CD4-positive, alpha-beta T cell treated with Interleukin-10 for 1 hour (primary cell): ENCODE results near the gene TMEM132A.
A peak's percentile ranks its signal among the peaks of the same experiment; 100 is the strongest.

Experiments used
- DNase-seq: peaks from one replicate; pipeline ENCODE4 v3.0.0-alpha.2; 2020

The TMEM132A gene

DNA sequence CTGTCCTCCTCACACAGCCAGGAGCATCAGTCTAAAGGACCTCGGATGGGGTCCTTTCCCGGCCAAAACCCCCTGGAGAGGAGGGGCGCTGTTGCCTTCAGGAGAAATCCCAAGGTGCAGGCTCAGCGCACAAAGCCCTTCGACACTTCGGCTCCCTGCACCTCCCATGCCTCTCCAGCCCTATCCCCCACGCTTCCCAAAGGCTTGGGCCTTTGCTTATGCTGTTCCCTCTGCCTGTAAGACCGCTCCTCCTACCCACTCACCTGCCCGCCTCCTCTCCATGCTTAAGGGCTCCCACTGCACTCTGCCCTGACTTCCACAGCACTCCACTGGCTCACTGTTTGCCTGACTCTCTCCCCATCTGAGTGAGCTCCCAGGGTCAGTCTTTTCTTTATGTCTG, 14.2 kb downstream of the TMEM132A start:
- DNase-seq = no peak

DNA sequence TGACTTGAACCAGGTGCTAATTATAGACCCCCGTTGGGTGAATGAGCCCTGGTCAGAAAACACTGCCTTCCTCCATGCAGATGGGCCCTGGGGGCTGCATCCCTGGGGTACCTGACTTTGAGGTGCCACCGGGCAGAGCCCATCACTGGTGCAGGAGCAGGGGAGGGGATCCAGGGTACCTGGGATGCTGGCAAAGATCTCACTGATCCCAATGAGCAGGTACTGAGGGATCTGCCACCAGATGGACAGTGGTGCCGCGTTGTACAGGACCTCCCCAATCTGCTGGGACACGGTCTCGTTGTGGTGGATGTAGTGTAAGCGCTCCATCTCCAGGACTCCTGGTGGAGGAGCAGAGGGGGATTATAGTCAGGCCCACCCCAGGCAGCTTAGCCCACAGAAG, 15.0 kb downstream of the TMEM132A start:
- no peak for DNase-seq

DNA sequence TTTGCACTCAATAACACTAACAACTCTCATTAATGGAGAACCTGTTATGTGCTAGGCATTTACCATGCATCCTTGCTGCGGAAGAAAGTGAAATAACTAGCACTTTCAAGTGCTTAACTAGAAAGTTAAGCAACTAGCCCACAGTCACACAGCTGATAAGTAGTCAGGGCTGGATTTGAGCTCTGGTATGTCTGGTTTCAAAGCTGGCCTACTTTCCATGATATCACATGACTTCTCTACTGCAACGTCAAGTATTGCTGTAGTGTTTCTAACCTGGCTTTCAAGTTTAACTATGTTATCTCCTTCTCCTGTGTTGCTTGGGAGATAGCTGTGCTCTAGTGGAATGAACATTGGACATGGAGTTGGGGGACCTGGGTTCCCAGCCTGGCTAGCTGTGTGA, 15.6 kb downstream of the TMEM132A start:
- DNase-seq = no peak

- no peak for DNase-seq
Observed at GRCh38 chr11:60941371-60942119, 17.3 kb downstream of the TMEM132A start.

DNA sequence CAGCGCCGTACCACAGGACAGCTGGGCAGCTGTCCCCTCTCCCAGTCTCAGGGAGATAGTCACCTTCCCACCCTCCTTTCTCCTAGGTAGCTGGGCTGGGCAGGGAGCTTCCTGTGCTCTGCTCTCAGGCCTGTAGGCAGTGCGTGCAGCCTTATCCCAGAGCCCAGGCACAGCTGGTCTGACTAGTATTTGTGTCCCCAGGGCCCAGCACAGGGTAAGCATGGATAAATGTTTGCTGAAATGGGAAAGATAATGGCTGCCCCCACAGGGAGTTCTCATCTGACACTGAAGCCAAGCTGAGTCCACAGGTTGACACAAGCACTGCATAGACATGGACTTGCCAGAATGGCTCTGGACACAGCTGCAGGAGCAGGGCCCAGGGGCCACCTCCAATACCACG, 18.0 kb downstream of the TMEM132A start:
- DNase-seq = no peak

GRCh38 chr11:60942970-60943565, 18.8 kb downstream of the TMEM132A start:
- no peak for DNase-seq

DNA sequence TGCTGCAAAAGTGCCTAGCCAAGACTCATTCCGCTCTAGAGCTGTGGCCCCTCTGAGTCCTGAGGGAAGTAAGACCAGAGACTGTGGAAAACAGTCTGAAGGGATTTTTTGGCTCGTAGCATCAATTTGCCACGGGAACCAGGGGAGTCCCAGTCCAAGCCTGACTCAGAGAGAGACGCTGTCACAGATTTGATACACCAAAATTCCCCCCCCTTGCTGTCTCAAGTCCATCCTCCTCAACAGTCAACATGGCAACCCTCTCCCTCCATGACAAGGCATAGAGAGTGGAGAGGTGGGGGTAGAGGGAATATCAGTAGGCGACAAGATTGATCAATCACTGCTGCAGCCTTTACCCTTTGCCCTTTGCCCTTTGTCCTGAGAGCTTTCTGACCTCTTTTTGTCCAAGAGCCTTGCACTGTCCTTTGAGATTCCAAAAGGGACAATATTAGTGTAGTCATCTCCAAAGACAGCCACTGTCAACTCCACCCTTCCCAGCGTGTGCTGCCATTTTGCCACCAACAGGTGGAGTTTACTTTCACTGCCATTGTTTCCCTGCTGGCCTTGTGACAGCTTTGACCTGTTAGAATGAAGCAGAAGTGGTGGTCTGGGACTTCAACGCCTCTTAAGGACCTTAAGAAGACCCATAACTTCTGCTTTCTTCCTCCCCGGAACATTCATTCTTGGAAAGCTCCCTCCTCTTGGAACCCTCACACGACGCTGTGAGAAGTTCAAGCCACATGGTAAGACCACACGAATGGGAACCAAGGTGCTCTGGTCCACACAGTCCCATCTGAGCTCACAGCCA, 20.4 kb downstream of the TMEM132A start:
- no peak for DNase-seq

DNA sequence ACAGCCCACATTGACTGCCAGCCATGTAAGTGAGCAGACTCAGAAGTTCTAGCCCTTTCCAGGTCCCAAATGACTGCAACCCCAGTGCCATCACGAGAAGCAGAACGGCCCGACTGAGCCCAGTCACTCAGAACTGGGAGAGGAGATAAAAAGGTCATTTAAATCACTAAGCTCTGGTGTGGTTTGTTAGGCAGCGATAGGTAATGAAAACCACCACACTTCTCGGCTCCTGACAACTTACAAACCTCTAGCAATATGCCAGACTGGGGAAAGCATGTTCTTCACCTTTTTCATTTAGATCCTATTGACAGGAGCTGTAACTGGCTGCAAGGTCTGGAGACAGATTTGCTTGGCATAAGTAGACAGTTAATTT, 21.0 kb downstream of the TMEM132A start:
- no peak for DNase-seq

DNA sequence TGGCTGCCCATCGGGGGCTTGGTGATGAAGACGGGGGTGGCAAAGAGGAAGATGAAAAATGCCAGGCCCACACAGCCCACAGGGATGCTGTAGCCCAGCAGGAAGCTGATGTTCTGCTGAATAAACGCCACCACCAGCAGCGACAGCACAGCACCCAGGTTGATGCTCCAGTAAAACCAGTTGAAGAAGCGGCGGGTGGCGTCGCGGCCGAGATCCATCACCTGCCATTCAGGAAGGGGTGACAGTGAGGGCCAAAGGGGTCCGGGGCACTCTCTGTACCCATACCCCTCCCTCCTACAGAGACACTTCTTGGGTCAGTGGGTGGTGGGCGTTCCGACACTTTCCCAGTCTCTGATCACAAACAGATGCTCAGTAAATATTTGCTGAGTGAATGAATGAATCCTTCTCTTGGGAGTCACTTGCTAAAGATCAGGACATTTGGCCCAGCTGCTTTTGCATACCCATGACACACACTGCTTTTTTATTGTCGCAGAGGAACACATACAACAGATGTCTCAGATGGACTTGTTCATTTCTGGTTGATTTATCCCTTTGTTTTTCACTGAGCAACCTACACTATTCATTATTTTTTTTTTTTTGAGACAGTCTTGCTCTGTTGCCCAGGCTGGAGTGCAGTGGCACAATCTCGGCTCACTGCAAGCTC, 22.5 kb downstream of the TMEM132A start:
- no peak for DNase-seq

GRCh38 chr11:60947700-60948099, 23.4 kb downstream of the TMEM132A start:
- DNase-seq = no peak

DNA sequence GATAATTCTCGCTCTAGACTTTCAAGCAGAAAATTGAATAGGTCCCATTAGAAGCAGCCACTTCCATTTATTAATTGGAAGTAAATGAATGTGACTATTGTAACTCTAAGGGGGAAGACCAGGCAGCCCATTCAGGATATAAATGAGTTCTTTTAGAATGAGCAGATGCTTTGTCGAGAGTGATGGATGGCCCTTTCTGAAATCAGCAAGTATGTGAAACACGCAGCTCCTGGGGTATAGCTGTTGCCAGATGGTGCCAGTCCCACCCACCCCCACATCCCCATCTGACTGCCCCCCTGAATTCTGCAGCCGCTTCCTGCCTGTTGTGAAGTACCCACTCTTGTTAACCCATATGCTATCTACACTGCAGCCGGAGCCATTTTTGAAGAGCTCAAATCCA, 24.0 kb downstream of the TMEM132A start:
- no peak for DNase-seq

DNA sequence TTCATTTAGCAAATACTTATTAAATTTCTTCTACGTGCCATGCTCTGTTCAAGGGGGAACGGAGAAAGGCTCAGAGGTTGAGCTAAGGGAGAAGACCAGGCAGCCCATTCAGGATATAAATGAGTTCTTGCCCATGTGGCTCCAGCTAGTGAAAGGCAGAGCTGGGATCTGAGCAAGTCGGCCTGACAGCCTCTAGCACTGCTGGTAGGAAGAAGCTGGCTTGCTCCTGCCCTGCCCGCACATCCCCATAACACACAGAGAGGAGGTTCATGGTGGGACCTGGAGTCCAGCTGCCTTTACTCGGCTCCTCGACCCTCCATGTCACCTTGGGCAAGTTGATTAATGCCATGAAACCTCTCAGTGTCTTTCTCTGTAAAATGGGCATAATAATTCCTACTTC, 25.8 kb downstream of the TMEM132A start:
- no peak for DNase-seq

DNA sequence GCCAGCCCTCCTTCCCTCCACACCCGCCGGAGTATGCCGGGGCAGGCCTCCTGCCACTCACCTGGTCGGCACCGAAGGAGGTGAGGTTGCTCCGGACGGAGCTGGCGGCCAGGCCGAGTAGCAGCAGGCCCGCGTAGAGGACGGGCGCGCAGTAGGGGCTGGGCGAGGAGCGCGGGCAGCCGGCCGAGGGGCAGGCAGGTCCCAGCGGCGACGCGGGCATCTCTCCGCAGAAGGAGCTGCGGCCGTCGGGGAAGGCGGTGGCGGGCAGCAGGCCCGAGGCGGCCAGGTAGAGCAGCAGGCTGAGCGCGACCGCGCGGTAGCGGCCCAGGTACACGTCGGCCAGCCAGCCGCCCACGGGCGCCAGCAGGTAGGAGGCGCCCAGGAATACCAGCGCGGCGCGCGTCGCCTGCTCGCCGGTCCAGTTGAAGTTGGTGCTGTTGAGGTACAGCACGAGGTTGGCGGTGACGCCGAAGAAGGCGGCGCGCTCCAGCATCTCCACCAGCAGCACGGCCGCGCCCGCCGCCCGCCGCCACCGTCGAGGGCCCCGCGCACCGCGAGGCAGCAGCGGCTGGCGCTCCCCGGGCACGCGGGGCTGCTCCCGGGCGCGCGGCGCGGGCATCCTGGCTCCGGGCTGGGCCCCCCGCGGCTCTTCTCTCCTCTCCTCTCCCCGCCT, 26.8 kb downstream of the TMEM132A start:
- DNase-seq = peak; percentile 20

DNA sequence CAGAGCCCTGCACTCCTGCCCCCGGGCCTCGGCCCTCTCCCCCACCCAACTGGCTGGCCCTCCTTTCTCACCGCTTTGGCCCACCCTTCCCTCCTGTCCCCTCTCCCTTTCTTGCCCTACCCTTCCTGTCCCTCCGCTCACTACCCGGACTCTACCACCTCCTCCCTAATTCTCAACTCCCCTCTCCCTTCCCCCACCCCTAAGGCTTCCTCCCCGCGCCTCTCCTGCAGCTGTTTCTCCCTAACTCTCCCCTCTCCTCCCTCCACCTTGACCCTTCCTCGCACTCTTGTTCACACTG, 27.3 kb downstream of the TMEM132A start:
- DNase-seq = no peak

- peak; percentile 38 for DNase-seq
Observed at GRCh38 chr11:60951904-60952741, 27.9 kb downstream of the TMEM132A start, which contains the start of gene SLC15A3. TSS of gene SLC15A3 (minus strand) at chr11:60952176. CDS start at chr11:60951551, 625 bp downstream.

- no peak for DNase-seq
Observed at GRCh38 chr11:60952742-60953170, 28.5 kb downstream of the TMEM132A start.

GRCh38 chr11:60953781-60954180, 29.5 kb downstream of the TMEM132A start:
- DNase-seq = no peak

DNA sequence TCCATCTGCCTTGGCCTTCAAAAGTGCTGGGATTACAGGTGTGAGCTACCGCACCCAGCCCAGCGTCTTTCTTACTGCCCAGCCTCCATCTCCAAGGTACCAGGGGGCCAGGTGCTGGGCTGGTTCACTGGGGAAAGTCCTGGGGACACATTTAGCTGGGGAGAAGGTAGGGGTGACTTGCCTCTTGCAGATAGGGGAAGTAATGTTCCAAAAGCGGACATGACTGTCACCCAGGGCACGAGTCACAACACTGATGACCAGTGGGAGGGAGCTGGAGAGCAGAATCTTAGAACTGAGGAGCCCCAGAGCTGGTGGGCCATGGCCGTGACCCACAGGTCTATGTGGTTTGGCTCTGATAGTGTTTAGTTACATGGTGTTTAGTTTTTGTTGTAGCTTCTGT, 30.2 kb downstream of the TMEM132A start:
- DNase-seq = no peak

GRCh38 chr11:60955571-60955970, 31.3 kb downstream of the TMEM132A start:
- no peak for DNase-seq

DNA sequence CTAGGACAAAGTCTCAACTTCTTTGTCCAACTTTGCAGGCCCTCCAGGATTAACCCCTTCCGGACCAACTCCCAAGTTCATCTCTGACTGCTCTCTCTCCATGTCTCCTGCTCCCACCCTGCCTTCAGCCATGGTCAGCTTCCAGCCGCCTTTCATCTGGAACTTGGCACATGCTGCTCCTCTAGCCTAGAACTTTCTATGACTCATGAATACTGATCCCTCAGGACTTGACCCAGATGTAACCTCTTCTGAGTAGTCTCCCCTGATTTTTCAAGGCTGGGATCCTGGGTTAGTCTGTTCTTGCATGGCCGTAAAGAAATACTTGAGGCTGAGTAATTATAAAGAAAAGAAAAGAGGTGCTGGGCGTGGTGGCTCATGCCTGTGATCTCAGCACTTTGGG, 32.9 kb downstream of the TMEM132A start:
- DNase-seq = no peak

DNA sequence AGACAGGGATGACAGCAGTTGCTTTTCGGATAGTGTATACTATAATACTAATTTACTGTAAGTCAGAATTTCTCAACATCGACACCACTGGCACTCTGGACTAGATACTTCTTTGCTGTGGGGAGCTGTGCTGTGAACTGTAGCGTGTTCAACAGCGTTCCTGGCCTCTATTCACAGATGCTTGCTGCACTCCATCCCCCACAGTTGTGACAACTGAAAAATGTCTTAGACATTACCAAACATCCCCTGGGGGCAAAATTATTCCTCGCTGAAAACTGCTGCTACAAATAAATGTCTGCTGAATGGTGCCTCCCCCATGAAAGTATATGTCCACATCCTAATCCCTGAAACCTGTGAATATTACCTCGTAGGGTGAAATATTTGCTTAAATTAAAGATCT, 35.2 kb downstream of the TMEM132A start:
- DNase-seq = no peak

- DNase-seq = no peak
Observed at GRCh38 chr11:60960405-60960804, 36.1 kb downstream of the TMEM132A start.
